Neutrophil (primary cell): ENCODE measurements around the gene PXMP2.

Experiments
- H3K27ac ChIP-seq: fragments of 200-600 bp; sonication (generic); 2 replicates; pipeline ENCODE4 v1.5.1; 2016; ENCODE audit warnings: mild to moderate bottlenecking, moderate library complexity
- H3K27me3 ChIP-seq: fragments of 200-600 bp; sonication (generic); 2 replicates; pipeline ENCODE4 v1.6.0; 2016; ENCODE audit warnings: mild to moderate bottlenecking
- H3K36me3 ChIP-seq: fragments of 200-600 bp; sonication (generic); 2 replicates; pipeline ENCODE4 v1.5.1; 2017
- H3K4me1 ChIP-seq, 2 experiments: fragments of 200-600 bp in 1 of 2; sonication (generic) in 1 of 2; 1 replicate in 1 of 2; 2 replicates in 1 of 2; pipeline versions ENCODE4 v1.5.1 to v1.6.1; 2013 to 2016; ENCODE audit warnings: low read depth in 1 of 2, low read length in 1 of 2, mild to moderate bottlenecking in 1 of 2, moderate library complexity in 1 of 2; ENCODE audit not compliant: control insufficient read depth in 1 of 2, insufficient read depth in 1 of 2
- H3K4me3 ChIP-seq, 2 experiments: fragments of 200-600 bp in 1 of 2; sonication (generic) in 1 of 2; 1 replicate in 1 of 2; 2 replicates in 1 of 2; pipeline ENCODE4 v1.5.1; 2013 to 2016; ENCODE audit warnings: low read depth in 1 of 2, low read length in 1 of 2, mild to moderate bottlenecking in 1 of 2, moderate library complexity in 1 of 2
- H3K9me3 ChIP-seq: fragments of 200-600 bp; sonication (generic); 2 replicates; pipeline ENCODE4 v1.5.1; 2016
- CTCF ChIP-seq: fragments of 200-600 bp; sonication (generic); IDR thresholded peaks from 2 replicates; pipeline ENCODE4 v1.5.1; 2016; ENCODE audit warnings: antibody characterized with exemption

PXMP2 gene

GRCh38 chr12:132703641-132704040, 16.3 kb downstream of the PXMP2 start:
- no peaks in the 10 kb centered on the region for H3K27me3 ChIP-seq

GRCh38 chr12:132707241-132707640, 19.9 kb downstream of the PXMP2 start:
- H3K36me3 ChIP-seq, result peaks cover 16% of the 10 kb centered on the region
- no peaks in the 10 kb centered on the region for H3K27me3 ChIP-seq
- H3K4me3 ChIP-seq, result no peak overlapping the region
- no peak overlapping the region for H3K27ac ChIP-seq
- no peak for TF ChIP-seq CTCF
- peaks cover 16% of the 10 kb centered on the region in 2 experiments for H3K4me1 ChIP-seq
- no peaks in the 10 kb centered on the region for H3K9me3 ChIP-seq

More at GRCh38 chr12:132703641-132704040, 16.3 kb downstream of the PXMP2 start:
- H3K27ac ChIP-seq, result no peak overlapping the region
- H3K4me1 ChIP-seq, result no peaks in the 10 kb centered on the region
- H3K9me3 ChIP-seq, result no peaks in the 10 kb centered on the region
- no peak overlapping the region for H3K4me3 ChIP-seq
- no peak for TF ChIP-seq CTCF
- H3K36me3 ChIP-seq, result peaks cover 21% of the 10 kb centered on the region

- Histone ChIP-seq H3K27ac (no peak overlapping the region), H3K9me3 (no peaks in the 10 kb centered on the region), H3K27me3 (no peaks in the 10 kb centered on the region), H3K36me3 (peaks cover 11% of the 10 kb centered on the region), H3K4me3 (no peak overlapping the region), H3K4me1 (peaks cover 16% of the 10 kb centered on the region in 2 experiments)
- TF ChIP-seq CTCF, result no peak
Measured at GRCh38 chr12:132708150-132708549, 20.8 kb downstream of the PXMP2 start.

GRCh38 chr12:132710043-132710404, 22.6 kb downstream of the PXMP2 start:
- H3K36me3 ChIP-seq, result no peaks in the 10 kb centered on the region
- H3K4me1 ChIP-seq, result peaks cover 16% of the 10 kb centered on the region in 2 experiments
- TF ChIP-seq CTCF, result no peak

GRCh38 chr12:132710405-132711079, 23.2 kb downstream of the PXMP2 start, which contains the start of gene PGAM5:
PGAM5 (plus strand) TSS chr12:132710842; CDS start chr12:132710877, 35 bp downstream.
- H3K4me3 ChIP-seq, result peak within 1 kb of the TSS; percentile 77 to 83
- peak within 1 kb of the TSS; percentile 82 for H3K27ac ChIP-seq
- H3K4me1 ChIP-seq, result peaks cover 16% of the 10 kb centered on the region in 2 experiments
- no peaks in the 10 kb centered on the region for H3K36me3 ChIP-seq
- H3K9me3 ChIP-seq, result no peaks in the 10 kb centered on the region
- H3K27me3 ChIP-seq, result no peaks in the 10 kb centered on the region
- TF ChIP-seq CTCF, result peak; percentile 41

More at GRCh38 chr12:132710043-132710404, 22.6 kb downstream of the PXMP2 start:
- H3K27me3 ChIP-seq, result no peaks in the 10 kb centered on the region
- no peaks in the 10 kb centered on the region for H3K9me3 ChIP-seq
- H3K4me3 ChIP-seq, result peak overlapping the region; percentile 77 to 83
- peak overlapping the region; percentile 82 for H3K27ac ChIP-seq
